Activated CD4-positive, alpha-beta T cell treated with anti-CD3 and anti-CD28 coated beads, Interleukin-2, Interleukin-6, amounts not matched to agents 100 ng/mL and 50 ng/mL, durations not matched to agents 16 hours and 8 hours (primary cell): ENCODE measurements around the gene CST5.
"Not testable (repeated sequence)": the region's sequence is repeated elsewhere in the genome, so short reads cannot be mapped to it uniquely, and the experiment has no call there.

Experiments used
- DNase-seq: peaks from one replicate; pipeline ENCODE4 v3.0.0-alpha.2; 2020

CST5 gene

GRCh38 chr20:23832775-23833513 is 46.6 kb downstream of the CST5 start:
- no peak for DNase-seq

- DNase-seq = not testable (repeated sequence)
These were observed 47.6 kb downstream of the CST5 start for GRCh38 chr20:23831961-23832360.

GRCh38 chr20:23826541-23827021 is 53.0 kb downstream of the CST5 start, which contains the start of gene CST2:
CST2 (minus strand) TSS chr20:23826729; CDS start chr20:23826660, 69 bp downstream.
- no peak for DNase-seq
